Fibroblast of peridontal ligament (primary cell): ENCODE measurements around the gene CCDC51.
A peak's percentile ranks its signal among the peaks of the same experiment; 100 is the strongest.

Experiments used
- DNase-seq: peaks from one replicate; pipeline ENCODE4 v3.0.0-alpha.2; 2010; ENCODE audit errors: extremely low read depth

The CCDC51 gene

DNA sequence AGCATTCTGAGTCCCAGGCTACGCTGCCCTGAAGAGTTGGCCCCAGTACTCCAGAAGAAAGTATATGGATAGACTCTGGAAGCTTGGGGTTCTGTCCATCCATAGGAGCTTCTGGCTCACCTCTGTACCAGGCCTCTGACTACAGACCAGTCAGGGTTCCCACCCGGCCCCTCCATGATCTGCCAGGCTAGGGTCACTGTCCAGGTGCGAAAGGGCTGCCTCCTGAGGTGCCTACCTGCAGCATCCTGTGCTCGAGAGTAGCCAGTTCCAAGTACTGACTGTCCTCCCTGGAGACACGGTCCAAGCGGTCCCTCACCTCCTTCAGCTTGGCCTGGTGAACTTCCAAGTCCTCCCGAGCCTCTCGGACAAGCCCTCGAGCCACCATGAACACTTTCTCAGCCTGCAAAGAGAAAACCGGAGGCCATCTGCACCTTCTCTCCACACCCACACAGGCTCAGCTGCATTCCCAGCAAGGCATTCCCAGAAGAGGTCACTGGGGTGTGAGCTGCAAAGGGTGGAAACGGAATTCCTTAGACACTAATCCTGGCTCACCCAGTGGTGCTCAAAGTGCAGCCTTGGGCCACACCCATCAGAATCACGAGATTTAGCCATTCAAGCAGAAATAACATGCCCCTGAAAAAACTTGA, 6.3 kb downstream of the CCDC51 start:
- peak; percentile 44 for DNase-seq

GRCh38 chr3:48432411-48433371, 7.2 kb downstream of the CCDC51 start:
- DNase-seq = no peak

DNA sequence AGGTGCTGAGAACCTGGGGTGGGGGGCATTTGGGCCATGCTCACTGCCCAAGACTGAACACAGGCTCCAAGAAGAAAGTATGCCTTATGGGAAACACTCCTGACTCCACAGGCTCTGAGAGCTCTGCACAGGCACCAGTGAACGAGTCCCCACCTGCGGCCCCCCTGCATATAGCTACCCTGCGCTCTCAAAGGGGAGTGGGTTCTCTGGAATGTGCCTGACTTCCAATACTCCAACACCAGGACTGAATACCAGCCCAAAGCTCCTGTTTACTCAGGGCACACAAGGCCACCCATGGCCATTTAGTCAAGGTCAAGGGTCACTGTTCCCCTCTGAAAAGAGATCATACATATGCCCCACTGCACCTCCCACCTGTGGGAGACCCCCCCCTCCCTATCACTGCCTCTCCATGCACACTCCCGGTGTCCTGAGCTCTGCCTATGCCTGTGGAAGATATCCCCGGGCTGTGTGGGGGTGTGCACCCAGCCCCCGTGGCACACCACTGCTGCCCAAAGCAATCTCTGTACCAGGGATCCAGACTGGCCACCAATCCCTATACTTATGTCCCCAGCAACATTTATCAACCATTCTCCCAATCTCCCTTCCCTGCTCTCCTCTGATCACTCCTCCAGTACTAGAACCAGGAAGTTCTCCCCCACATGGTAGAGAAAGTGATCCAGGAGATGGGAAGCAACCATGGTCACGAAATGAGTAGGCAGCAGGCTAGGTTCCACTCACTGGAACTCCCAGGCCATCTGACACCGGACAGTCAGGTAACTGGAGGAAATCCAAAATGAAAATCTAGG, 8.5 kb downstream of the CCDC51 start:
- DNase-seq = no peak

DNA sequence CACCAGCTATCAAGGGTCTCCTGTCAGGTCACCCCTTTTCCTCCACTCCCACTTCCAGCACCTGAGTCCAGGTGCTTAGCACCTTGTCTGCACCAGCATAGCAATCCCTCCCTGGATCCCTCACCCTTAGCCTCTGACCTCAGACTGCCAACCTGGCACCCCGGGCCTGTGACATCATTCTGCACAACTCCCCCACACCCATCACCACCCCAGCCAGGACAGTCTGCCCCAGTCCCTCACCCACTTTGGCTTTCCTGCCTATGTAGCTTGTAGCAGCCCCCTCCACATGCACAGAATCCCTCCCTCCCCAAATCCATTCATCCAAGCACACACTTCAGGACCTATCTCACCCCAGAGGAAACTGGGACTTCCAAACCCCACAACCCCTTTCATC, 9.2 kb downstream of the CCDC51 start:
- no peak for DNase-seq

DNA sequence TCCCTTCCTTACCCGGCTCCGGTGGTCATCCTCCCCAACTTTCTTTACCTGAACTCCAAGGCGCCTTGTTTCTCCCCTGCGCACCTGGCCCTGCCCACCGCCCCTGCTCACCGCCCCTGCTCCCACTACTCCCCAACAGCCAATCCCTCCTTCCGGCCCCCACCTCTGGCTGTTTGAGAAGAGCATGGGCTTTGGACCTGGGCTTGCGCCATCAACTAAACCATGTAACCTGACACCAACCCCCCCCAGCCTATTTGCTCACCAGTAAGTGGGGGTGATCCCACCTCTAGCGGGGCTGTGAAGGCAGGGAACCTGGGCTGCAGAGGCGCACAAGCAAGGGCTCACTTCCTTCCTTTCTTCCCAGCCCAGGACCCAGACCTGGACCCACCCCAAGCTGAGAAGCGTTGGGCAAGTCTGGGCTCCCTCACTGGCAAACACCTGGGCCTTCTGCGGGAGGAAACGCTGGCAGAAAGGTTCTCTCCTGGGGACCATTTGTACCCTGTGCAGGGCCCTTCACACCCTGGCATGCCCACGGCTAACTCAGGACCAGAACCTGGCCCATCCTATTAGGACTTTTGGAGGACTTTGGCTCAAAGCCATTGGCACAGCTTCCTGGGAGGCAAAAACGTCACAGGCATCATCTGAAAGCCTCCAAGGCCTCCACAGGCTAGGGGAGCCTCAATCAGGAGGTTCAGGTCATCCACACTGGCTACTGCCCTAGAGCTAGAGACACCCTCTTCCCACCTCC, 9.8 kb downstream of the CCDC51 start, which contains the start of gene PLXNB1:
TSS of gene PLXNB1 (minus strand) at position 127 of the 748 bp plus-strand sequence. CDS start 5,475 bp downstream, outside the sequence.
- peak; percentile 30 for DNase-seq

DNA sequence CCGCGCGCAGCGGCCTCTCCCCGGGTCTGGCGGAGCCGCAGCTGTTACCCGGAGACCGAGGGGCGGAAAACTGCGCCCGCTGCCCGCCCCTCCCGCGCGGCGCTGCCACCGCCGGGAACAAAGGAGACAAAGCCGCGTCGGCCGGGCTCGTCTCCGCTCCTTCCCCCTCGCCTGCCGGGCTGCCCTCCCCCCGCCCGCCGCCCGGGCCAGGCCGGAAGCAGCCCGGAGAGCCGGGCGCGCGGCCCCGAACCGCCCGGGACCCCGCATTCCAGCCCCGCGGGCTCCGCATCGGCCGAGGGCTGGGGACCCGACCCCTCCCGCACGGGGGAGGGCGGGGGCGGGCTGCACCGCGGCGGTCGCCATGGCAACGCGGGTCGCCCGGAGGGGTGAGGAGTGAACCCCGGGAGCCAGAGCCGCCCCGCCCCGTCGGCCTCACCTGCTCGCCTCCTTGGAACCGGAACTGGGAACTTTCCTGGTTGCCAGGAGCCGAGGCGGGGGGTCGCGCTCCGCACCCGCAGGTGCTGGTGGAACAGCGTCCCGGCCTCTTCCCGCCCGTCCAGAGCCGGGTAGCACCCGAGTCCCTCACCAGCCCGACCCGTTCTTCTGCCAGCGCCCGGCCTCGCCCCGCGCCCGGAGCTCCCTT, 10.5 kb downstream of the CCDC51 start:
- DNase-seq = peak; percentile 8

DNA sequence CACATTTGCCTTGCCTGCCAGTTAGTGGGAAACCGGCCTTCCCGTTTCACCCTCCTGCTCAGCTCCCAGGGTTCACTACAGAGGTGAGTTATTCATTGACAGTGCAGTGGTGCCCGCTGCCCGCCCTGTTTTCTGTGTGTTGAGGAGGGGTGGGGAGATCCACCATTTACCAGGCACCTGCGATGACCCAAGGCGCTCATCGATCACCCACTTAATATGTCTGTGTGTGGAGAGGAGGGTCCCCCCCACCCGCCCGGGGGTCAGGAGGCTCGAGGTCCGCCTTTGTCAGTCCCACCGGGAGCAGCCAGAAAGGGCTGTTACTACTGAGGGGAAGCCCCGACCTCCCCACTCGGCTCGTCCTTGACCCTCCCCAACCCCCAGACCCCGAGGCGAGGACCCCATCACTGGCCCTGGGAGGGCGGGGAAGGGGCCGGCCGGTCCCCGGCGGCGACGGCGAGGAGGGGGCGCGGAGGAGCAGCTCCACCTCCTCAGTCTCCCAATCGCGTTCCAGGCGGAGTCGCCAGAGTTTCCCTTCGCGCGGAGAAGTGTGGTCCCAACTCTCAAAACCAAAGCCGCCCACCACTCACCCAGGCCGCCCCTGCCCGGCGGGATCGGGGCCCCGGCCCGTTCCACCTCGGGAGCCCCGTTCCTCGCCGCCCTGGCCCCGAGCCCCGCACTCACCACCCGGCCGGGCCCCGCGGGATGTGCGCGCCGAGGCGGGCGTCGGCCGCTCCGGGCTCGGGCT, 11.2 kb downstream of the CCDC51 start:
- DNase-seq = peak; percentile 18

GRCh38 chr3:48428088-48428571, 11.8 kb downstream of the CCDC51 start:
- DNase-seq = no peak

DNA sequence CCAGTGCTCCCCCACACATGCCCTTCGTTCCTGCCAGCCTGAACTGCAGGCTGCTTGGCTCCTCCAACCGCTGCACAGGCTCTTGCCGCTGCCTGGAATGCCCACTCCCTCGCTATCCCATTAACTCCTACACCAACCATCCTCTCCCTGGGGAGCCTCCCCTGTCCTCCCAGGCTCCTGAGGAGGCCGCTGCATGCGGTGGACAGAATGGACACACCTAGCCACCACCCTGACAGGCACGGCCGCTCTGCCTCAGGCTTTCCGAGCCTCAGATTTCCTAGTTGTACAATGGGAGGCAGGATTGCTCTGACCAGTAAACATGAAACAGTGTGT, 12.3 kb downstream of the CCDC51 start:
- DNase-seq = no peak

DNA sequence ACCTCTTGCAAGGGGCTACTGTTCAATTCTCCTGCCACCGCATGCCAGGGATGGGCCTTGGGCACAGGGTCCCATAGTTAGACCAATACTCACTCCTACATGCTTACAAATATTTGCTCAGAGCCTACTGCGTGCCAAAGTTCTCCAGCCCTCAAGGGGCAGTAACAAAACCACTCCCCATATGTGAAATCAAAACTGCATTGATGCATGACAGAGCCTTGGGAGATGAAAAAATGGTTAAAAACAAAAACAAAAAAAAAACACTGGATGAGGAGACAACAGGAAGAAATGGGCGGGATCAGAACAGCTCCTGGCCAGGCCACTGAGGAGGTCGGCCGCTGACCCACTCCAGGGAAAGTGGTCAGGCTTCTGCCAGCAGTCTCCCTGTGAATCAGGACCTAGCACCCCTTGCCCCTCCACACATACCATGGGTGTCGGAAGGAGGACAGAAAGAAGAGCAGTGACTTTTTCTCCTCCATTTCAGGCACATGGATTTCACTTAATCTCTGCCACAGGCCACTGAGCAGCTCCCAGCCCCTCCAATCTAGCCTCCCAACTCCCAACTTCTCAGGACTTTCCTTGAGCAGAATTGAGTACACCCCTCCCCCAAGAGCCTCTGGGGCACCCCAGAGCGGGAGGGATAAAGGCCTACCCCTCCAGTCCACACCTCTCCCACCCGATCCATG, 12.8 kb downstream of the CCDC51 start:
- DNase-seq = peak; percentile 70

- no peak for DNase-seq
Observed at GRCh38 chr3:48426401-48426909, 13.5 kb downstream of the CCDC51 start.

- DNase-seq = no peak
Observed at GRCh38 chr3:48425281-48425812, 14.6 kb downstream of the CCDC51 start.

DNA sequence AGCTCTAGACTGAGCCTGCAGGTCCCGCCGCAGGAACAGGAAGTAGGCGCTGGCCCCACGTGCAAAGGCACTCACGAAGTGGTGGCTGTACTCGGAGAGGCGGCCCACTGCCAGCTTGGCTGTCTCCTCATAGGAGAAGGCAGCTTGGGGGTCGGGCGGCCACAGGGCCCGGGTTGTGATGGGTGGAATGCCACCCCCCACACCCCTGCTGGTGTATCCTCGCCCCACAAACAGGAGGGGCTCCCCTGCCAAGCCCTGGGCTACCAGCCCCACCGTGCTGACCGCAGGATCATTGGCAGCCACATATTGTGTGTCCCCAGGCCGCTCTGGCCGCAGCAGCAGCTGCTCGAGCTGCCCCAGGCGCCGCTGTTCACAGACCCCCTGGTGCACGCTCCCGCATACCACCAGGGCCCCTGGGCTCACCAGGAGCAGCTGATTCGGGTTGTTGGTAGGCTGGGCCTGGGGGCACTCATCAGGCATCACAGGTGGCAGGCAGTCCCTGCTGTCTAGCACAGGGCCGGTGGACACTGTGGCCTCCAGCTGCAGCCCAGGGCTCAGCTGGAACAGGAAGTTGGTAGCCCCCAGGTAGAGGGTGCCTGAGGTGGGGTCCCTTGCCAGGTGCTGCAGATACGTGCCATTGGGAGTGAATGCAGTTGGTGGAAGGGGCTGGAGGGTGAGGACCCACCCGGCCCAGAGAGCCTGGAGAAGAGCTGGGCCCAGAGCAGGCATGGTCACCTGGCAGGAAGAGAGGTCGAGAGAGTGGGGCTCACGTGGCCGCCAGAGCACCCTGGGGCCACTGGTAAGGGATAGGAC, 15.8 kb downstream of the CCDC51 start:
- no peak for DNase-seq

DNA sequence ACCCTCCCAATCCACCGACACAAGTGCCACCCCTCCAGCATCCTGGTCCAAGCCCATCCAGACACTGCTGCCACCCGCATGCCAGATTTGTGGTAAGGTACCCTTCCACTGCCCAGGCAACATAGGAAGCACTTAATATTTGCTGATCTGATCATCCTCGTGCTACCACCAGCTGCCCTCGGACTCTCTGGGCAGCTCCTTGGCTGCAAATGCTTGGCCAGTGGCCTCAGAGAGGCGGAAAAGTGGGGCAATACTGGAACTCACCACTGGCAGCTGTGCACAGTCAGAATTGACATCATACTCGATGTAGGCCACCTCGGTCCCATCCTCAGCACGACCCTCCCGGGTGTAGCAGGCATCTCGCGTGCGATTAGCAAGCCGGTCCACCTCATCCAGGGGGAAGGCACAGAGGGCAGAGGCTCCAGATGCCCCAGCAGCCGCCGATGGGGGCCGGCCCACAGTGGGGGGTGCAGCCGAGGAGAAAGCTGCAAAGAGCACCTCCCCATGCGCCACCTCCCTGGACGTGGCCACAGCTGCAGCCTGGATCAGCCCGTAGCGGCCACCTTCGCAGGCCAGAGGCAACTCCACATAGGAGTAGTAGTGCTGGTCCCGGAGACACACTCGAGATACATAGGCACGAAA, 16.6 kb downstream of the CCDC51 start:
- no peak for DNase-seq

GRCh38 chr3:48422681-48423080, 17.2 kb downstream of the CCDC51 start:
- no peak for DNase-seq

GRCh38 chr3:48422272-48422671, 17.6 kb downstream of the CCDC51 start:
- DNase-seq = no peak

GRCh38 chr3:48420561-48420960, 19.4 kb downstream of the CCDC51 start:
- DNase-seq = no peak

GRCh38 chr3:48419597-48419996, 20.3 kb downstream of the CCDC51 start:
- no peak for DNase-seq
